ENCODE results near the gene PRKAG1.

- no peak for TF ChIP-seq CTCF (IDR thresholded peaks at IDR 0.05)
- no peak for TF ChIP-seq POLR2AphosphoS5 (IDR thresholded peaks at IDR 0.05)
- no peak for TF ChIP-seq EP300 (IDR thresholded peaks at IDR 0.05)
Measured at GRCh38 chr12:48982397-48983080, 36.0 kb downstream of the PRKAG1 start.
